Esophagus squamous epithelium (tissue), 4 donors: ENCODE measurements around the gene ZNHIT1.

ENCODE experiments used
- POLR2A ChIP-seq, 4 donors: fragments of 450-650 bp; IDR thresholded peaks; one replicate each; pipeline ENCODE4 v1.6.1; 2017; ENCODE audit warnings: antibody characterized with exemption in 4 of 4, mild to moderate bottlenecking in 4 of 4, moderate library complexity in 3 of 4
- TF ChIP-seq, protein P1 (sequence below), 6 experiments: fragments of 450-650 bp in 4 of 6; fragments of 200-600 bp in 2 of 6; sonication (generic) in 2 of 6; IDR thresholded peaks; one replicate each; pipeline ENCODE4 v1.5.1; 2016 to 2019; ENCODE audit warnings: antibody characterized with exemption in 6 of 6, mild to moderate bottlenecking in 4 of 6, moderate library complexity in 4 of 6

DNA sequence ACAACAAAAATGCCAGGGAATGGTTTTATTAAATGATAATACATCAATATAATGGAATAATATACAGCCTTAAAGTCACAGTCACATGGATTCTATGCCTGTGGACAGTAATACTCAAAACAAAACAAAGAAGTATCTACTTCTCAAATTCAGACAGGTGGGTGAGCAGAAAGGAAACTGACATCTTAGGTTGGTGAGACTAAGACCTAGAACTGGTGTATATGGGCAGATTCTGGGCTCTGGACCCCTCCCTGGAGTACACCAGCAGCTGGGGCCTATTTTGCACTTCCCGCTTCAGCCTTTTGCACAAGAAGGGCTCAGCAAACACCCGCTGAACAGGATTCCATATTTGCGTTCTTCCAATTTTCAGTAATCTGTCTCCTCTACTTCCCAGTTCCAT lies 32.4 kb downstream of the ZNHIT1 start:
- TF ChIP-seq, protein P1, sequence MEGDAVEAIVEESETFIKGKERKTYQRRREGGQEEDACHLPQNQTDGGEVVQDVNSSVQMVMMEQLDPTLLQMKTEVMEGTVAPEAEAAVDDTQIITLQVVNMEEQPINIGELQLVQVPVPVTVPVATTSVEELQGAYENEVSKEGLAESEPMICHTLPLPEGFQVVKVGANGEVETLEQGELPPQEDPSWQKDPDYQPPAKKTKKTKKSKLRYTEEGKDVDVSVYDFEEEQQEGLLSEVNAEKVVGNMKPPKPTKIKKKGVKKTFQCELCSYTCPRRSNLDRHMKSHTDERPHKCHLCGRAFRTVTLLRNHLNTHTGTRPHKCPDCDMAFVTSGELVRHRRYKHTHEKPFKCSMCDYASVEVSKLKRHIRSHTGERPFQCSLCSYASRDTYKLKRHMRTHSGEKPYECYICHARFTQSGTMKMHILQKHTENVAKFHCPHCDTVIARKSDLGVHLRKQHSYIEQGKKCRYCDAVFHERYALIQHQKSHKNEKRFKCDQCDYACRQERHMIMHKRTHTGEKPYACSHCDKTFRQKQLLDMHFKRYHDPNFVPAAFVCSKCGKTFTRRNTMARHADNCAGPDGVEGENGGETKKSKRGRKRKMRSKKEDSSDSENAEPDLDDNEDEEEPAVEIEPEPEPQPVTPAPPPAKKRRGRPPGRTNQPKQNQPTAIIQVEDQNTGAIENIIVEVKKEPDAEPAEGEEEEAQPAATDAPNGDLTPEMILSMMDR (IDR thresholded peaks at IDR 0.05): no peak
- no peak for TF ChIP-seq POLR2A (IDR thresholded peaks at IDR 0.05)
